ENCODE measurements around the gene PADI6.
A peak's percentile ranks its signal among the peaks of the same experiment; 100 is the strongest.
"Not testable (repeated sequence)": the region's sequence is repeated elsewhere in the genome, so short reads cannot be mapped to it uniquely, and the experiment has no call there.

The PADI6 gene

DNA sequence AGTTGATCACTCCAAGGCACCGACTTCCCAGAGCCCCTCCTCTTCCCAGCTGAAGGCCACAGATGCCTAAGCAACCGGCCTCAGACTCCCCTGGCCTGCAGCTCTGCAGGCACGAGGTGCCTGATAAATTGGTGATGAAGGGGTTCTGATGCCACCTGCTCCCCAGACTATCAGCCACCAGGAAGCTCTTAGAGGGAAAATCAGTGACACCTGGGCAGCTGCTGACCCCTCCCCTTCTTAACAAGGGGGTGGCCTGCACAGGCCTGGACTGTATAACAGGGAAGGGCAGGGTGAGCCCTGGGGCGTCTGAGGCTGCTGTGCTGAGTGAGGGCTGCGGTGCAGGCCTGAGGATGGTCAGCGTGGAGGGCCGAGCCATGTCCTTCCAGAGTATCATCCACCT is at the start of gene PADI6:
PADI6 (plus strand) TSS at position 301 of the 400 bp plus-strand sequence; CDS start at position 351, 50 bp downstream.
- no peak for DNase-seq

DNA sequence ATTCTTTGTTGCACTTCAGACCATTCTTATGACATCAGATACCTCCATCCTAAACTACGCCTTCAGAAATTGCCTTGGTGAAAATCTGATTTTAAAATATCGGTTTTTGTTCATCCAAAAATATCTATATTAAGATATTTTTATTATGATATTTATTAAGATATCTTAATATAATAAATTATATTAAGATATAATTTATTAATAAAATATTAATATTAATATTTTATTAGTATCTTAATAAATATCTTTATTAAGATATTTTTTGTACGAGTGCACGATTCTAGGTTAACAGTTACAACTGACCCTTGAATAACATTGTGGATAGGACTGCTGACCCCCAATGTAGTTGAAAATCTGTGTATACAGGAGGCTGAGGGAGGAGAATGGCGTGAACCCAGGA is 43.1 kb upstream of the PADI6 start:
- no peak for DNase-seq

DNA sequence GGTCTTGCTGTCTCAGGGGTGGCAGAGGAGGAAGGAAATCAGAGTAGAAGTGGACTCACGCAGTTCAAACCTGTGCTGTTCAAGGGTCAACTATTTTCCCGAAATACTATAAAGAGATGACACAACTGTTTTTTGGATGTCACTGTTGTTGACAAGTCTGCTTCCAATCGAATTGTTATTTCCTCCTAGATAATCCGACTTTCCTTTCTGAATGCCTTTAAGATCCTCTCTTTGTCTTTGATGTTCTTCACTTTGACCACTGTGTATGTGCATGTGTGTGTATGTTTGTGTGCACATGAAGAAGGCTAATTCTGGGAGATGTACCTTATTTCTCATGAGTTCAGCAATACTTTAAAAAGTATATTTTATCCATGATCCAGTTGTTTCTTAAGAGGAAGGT is 42.4 kb upstream of the PADI6 start:
- no peak for DNase-seq

DNA sequence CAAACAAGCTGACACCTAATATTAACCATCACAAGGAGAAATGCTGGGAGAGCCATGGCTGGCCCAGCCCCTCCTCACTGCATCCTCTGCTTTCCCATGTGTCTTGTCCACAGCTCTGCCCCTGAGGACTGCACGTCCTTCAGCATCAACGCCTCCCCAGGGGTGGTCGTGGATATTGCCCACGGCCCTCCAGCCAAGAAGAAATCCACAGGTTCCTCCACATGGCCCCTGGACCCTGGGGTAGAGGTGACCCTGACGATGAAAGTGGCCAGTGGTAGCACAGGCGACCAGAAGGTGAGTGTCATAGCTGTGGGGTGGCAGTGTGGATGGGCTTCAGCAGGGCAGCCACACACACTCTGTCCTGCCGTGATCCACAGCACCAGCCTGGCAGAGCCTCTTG is 41.1 kb upstream of the PADI6 start:
- DNase-seq: no peak

DNA sequence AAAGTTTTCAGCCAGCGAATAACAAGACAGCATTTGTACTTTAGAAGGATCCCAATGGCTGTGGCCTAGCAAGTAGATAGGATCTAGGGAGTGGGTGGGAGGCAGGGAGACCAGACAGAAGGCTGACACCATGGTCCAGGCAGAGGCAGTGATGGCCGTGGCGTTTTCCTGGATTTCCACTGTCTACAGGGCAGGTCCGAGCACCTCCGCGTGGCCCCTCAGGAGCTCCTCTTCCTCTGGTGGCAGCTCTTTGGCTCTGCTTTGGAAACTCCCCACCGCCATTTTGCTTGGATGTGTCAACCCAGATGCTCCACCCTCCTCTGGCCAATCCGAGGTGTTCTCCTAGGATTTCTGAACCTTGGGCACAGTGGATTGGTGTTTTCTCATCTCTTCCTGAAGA is 38.9 kb upstream of the PADI6 start:
- no peak for DNase-seq

DNA sequence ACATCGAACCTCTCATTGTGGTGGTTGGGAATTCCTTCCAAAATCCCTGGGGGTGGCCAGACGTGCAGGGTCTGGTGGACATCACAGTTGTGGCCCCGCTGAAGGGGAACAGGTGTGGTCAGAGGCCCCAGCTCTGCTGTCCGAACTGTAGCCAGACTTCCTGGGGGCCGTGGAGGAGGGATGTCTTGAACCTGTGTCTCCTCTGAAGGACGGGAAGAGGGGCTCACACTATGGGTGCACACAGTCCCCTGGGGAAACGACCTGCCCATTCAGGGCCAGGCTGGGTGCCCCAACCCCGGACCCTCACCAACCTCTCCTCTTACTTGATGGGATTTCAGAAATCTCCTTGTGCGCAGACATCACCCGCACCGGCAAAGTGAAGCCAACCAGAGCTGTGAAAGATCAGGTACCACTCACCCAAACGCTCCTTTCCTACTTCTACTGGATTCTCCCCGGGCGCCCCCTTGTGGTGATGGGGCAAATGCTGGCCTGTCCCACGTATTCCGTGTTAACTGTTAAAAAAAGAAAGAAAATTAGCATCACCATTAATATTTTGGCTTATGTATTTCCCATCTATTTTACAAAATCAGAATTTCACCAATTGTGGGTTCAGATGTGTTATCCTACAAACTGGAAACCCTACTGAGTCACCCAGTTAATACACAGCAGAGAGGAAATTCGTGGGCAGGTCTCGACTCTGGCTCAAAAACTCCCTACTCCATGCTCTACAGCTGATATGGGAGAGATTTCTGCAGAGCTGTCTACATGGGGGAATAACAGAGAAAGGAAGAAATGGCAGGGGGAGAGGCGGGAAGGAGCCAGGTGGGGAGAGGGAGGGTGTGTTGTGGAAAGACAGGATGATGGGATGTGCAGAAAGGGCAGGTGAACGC is 35.9 kb upstream of the PADI6 start:
- peak; percentile 41 to 53 for DNase-seq

DNA sequence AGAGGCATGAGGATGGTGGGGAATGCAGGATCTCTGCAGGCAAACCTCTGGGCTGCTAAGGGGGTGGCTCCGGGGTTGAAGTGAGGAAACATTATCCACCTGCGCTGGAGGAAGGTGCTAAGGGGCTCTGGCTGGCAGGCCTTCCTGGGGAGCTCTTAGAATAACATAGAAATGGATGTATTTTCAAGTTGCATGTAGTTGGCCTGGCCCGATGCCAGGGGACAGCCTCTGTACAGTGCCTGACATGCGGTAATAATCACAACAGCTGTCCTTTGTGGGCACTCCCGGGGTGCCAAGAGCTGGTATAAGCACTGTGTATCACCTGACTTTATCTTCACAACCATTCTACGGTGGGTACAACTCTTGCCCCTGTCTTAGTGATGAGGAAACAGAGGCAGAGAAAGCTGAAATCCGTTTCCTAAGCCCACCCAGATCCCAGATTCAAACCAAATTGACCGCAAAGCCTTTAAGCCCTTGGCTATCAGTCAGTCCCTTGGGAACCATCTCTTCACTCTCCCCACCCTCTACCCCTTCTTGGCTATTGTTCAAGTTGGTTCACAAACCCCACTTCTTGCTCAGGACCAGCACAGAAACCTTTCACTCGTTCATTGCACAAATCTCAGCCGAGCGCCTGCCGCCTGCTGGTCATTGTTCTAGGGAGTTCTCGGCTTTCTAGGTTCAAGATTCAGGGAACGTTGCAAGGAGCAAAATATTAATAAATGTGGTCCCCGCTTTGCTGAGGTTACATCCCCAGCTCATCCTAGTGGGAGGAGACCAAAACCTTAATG is 33.1 kb upstream of the PADI6 start:
- DNase-seq: no peak

DNA sequence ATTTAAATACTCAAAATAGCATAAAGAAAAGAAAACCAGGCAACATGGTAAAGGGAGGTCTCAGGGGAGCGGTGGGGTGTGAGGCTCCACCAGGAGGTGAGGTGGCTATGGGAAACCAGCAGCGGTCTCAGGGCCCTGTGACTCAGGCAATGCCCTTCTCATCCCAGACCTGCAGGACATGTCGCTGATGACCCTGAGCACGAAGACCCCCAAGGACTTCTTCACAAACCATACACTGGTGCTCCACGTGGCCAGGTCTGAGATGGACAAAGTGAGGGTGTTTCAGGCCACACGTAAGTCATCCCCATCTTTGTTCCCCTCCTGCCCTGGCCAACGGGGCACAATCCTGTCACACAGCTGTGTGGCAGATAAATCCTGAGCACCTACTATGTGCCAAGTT is 32.5 kb upstream of the PADI6 start:
- DNase-seq: no peak

DNA sequence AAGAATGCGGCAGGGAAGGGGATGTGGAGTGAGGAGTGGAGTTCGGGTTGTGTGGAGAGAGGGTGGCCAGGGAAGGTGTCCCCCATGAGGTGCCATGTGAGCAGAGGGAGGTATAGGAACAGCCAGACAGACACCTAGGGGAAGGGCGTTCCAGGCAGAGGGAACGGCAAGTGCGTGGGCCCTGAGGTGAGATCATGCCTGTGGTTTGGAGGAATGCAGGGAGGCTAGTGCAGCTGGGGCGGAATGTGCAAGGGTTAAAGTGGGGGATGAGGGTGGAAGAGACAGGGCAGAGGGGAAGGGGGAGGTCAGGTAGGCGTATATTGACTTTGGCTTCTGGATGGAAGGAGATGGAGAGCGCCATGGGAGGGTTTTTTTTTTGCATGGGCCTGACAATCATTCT is 31.6 kb upstream of the PADI6 start:
- DNase-seq: no peak

DNA sequence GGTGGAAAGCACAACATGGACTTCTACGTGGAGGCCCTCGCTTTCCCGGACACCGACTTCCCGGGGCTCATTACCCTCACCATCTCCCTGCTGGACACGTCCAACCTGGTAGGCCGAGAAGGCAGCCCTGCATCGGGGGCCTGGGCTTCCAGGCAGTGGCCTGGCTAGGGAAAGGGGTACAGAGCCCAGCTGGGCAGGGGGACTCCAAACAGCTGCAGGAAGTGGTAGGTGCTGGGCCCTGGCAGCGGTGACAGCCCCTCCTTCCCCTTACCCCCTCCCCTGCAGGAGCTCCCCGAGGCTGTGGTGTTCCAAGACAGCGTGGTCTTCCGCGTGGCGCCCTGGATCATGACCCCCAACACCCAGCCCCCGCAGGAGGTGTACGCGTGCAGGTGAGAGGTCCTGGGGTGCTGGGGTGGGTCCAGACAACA is 30.0 kb upstream of the PADI6 start:
- no peak for DNase-seq

DNA sequence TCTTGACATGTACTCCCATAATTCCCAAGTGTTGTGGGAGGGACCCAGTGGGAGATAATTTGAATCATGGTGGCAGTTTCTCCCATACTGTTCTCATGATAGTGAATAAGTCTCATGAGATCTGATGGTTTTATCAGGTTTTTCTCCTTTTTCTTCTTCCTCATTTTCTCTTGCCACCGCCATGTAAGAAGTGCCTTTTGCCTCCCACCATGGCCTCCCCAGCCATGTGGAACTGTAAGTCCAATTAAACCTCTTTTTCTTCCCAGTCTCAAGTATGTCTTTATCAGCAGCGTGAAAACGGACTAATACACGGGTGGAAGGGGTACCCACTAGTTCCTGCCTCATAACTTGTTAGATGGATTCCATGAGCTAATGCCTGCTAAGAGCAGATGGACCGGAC is 26.5 kb upstream of the PADI6 start:
- not testable (repeated sequence) for DNase-seq

DNA sequence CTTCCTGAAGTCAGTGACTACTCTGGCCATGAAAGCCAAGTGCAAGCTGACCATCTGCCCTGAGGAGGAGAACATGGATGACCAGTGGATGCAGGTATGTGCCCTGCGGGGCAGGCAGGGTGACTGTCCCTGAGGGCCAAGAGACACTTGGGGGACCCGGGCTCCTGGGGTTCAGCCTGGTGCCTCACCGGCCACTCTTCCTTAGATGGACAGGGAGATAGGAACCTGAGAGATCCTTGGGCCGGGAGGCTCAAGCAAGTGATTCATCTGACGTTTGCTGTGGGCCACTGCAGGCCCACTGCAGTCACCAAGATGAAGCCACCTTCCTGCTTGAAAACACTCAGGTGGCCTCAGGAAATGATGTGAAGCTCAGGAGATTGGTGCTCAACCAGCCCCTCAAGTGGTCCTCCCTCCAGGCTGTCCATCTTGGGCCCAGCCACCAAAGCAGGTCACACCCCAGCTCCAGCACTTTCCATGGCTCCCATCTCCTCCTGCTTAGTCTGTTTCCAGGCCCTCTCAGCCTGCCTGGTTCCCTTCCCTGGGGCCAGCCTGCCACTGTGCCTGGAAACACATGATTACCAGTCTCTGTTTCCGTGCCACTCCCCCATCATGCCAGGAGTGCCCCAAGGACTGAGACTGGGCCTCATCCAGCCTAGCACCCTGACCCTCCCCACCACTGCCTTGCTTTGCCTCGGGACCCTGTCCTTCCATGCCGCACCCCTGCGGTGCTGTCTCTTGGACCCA is 25.8 kb upstream of the PADI6 start:
- no peak for DNase-seq

DNA sequence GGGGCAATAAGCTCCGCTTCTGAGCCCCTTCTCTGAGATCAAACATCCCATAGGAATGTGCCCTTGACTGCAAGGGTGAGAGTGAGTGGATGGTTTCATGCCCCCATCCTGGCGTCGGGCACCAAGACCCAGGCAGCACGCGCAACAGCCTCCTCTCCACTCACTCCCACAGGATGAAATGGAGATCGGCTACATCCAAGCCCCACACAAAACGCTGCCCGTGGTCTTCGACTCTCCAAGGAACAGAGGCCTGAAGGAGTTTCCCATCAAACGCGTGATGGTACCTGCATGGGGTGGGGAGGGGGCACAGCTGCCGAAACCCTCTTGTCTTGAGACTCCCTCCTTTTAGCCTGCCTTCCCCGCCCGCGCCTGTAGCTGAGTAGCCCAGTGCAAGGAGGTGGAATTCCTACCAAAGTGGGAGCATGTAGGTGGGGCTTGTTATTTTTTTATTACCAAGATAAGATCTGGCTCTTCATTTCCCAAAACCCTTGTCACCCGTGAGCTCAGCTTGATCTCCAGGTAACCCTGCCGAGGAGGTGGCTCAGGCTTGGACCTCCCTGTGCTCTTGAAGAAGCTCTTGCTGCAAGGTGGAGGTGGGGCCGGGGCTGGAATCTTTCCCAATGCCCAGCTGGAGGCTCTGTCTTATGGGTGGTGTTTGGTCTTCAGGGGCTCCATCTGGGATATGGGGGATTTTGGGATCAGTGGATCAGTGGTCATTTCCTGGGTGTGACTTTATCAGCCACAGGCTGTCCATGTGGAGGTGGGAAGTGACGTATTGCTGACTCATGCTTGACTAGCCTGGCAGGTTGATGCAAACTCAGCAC is 24.0 kb upstream of the PADI6 start:
- DNase-seq: no peak

DNA sequence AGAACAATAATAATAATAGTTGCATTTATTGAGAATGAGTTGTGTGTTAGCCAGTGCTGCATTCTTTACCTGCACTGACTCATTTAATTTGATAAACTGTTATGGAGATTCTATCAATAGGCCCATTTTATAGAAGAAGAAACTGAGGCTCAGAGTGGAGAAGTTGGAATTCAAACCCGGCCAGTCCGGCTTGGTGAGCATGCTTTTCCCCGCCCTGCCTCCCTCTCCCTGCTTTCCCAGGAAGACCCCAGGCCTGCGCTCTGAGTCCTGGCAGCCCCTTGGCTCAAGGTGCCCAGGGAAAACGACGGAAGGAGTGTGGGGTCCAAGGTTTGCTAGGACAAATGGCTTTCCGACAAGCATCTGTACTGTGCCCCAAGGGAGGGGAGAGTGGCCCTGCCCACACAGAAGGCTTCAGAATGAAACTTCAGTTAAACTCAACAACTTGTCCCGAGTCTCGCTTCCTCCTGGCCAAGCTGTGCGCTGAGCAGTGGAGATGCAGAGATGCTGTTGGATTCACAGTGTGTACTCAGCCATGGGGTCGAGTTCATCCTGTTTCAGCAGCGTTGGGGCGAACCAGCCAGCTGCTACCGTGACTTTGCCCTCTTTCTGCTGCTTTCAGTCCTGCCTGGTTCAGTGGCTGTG is 23.3 kb upstream of the PADI6 start:
- DNase-seq: no peak

DNA sequence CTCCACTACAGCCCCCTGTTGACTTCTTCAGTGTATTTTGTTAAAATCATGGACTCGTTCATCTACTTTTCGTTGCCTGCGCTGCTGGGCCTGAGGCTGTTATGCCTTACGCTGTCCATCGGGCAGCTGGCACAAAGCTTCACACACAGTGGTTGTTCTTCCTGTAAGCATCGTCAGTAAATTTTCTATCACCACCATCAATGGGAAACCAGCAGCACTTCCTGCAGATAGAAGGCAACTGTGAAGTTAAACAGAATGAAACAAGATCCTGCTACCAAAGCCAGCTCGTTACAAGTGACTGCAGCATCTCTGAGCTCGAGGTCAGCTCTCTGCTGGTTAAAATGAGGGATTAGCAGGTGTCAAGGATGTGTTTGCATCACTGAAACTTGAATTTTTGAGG is 21.9 kb upstream of the PADI6 start:
- DNase-seq: no peak

DNA sequence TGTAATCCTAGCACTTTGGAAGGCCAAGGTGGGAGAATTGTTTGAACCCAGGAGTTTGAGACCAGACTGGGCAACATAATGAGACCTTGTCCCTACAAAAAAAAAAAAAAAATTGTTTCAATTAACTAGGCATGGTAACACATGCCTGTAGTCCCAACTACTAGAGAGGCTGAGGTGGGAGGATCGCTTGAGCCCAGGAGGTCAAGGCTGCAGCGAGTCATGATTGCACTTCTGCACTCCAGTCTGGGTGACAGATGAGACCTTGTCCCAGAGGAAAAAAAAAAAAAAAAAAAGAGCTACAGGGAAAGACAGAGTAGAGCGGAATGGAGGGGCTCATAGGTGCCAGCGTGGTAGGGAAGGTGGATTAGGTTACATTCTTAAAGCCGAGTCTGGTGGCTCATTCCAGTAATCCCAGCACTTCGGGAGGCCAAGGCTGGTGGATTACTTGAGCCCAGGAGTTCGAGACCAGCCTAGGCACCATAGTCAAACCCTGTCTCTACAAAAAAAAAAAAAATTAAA is 21.0 kb upstream of the PADI6 start:
- DNase-seq: no peak

DNA sequence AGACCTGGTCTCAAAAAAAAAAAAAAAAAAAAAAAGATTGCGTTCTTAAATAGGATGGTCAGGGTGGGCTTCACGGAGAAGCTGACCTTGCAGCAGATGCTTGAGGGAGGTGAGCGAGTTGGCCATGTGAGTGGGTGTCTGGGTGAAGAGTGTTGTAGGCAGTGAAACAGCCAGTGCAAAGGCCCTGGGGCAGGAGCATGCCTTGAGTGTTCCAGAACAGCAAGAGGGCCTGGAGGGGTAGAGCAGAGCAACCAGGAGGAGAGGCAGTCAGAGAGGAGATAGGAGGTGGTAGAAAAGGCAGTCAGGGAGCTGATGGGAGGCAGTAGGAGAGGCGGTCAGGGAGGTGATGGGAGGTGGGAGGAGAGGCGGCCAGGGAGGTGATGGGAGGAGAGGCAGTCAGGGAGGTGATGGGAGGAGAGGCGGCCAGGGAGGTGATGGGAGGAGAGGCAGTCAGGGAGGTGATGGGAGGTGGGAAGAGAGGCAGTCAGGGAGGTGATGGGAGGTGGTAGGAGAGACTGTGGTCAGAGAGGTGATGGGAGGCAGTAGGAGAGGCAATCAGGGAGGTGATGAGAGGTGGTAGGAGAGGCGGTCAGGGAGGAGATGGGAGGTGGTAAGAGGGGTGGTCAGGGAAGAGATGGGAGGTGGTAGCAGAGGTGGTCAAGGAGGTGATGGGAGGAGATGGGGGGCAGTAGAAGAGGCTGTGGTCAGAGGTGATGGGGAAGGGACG is 20.2 kb upstream of the PADI6 start:
- DNase-seq: no peak

DNA sequence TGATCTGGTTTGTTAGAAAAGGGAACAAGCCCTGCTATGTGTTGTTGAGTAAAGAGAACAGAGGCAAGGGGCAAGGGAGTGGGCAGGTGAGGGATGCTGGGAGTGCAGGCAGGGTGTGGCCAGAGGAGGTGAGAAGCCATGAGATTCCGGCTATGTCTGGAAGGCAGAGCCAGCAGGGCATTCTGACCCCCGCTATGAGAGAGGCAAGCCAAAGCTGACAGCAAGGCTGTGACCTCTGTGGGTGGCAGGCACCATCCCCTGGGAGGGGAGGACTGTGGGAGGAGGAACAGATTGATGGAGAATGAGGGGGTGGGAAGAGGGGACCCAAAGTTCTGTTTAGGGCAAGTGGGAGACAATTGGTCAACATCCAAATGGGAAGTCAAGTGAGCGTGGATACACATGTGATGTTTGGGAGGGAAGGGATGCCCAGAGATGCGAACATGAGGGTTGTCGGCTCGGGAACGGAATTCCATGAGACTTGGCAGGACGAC is 19.5 kb upstream of the PADI6 start:
- DNase-seq: no peak

DNA sequence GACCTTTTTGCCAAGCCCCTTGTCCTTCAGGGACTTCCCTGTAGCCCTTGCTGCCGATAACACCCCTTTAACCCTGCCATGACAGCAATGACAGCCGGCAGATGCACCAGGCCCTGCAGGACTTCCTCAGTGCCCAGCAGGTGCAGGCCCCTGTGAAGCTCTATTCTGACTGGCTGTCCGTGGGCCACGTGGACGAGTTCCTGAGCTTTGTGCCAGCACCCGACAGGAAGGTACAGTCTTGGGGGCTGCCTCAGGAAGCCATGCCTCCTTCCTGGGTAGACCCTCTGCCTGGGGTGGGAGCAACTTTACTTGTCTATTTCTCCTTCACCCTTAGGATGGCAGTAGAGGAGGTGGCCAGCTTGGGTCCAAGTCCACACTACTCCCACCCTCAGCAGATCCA is 16.1 kb upstream of the PADI6 start:
- no peak for DNase-seq

DNA sequence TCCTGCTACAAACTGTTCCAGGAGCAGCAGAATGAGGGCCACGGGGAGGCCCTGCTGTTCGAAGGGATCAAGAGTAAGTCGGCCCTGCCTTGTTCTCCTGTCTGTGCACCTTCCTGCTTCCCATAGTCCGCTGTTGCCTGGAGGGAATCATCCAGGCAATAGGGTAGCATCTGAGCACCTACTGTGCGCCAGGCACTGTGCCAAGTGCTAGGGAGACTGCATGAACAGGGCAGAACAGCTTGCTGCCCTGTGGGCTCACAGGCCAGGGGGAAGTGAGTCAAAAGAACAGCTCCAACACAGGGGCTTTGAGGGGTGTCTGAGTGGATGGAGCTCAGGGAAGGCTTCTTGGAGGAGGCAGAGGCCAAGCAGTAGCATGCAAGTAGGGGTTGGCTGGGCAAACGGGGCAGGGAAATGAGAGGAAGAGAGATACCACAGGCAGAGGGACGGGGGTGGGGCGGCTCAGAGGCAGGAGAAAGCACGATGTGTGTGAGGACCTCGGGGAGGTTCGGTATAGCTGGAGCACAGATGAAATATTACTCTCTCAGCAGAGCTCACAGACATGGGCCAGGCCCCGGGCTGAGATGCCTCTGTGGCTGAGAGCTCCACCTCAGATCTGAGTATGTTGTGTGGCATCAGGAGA is 15.5 kb upstream of the PADI6 start:
- DNase-seq: no peak
